HAP-1 (cell line): ENCODE data around the gene TAF4.
A peak's percentile ranks its signal among the peaks of the same experiment; 100 is the strongest.

Experiments used
- DNase-seq, 2 experiments: peaks; one replicate each; pipeline ENCODE4 v3.0.0-alpha.2; 2016 to 2020; ENCODE audit warnings: low spot score in 2 of 2
- H3K27me3 ChIP-seq: fragments of 250-450 bp; sonication (Bioruptor Pico); 2 replicates; pipeline ENCODE4 v1.5.1; 2020; ENCODE audit warnings: low read depth, mild to moderate bottlenecking, moderate library complexity
- H3K36me3 ChIP-seq: fragments of 250-450 bp; sonication (Bioruptor Pico); replicated peaks from 2 replicates; pipeline ENCODE4 v1.5.1; 2020; ENCODE audit warnings: mild to moderate bottlenecking
- H3K4me1 ChIP-seq: fragments of 250-450 bp; sonication (Bioruptor Pico); 2 replicates; pipeline ENCODE4 v1.5.1; 2020; ENCODE audit warnings: mild to moderate bottlenecking
- H3K4me3 ChIP-seq: fragments of 250-450 bp; sonication (Bioruptor Pico); 2 replicates; pipeline ENCODE4 v1.5.1; 2020; ENCODE audit warnings: mild to moderate bottlenecking, moderate library complexity
- H3K9me3 ChIP-seq: fragments of 250-450 bp; sonication (Bioruptor Pico); 2 replicates; pipeline ENCODE4 v1.5.1; 2020; ENCODE audit warnings: mild to moderate bottlenecking, moderate library complexity
- in situ Hi-C: fragments of 300-500 bp; cut with MboI; formaldehyde crosslinking; loops from 3 replicates; pipeline ENCODE4 v1.14.3; 2020; ENCODE audit warnings: low sequenced_read_pairs, inconsistent platforms, mixed read lengths

TAF4 gene

GRCh38 chr20:62066983-62067433 is 1.3 kb upstream of the TAF4 start:
- no peak for DNase-seq
- Histone ChIP-seq H3K4me1 (peaks cover 9% of the 10 kb centered on the region), H3K4me3 (peak overlapping the region; percentile 44), H3K9me3 (no peaks in the 10 kb centered on the region), H3K36me3 (peaks cover 11% of the 10 kb centered on the region), H3K27me3 (no peaks in the 10 kb centered on the region)
- in situ Hi-C loops = no loop called here

GRCh38 chr20:62066339-62066982 is 780 bp upstream of the TAF4 start:
- in situ Hi-C loops = no loop called here
- H3K9me3 ChIP-seq = no peaks in the 10 kb centered on the region
- H3K4me1 ChIP-seq = peaks cover 9% of the 10 kb centered on the region
- H3K36me3 ChIP-seq = peaks cover 11% of the 10 kb centered on the region
- H3K4me3 ChIP-seq = peak overlapping the region; percentile 44
- H3K27me3 ChIP-seq = no peaks in the 10 kb centered on the region
- peak; percentile 35 to 74 for DNase-seq

- DNase-seq = peak in 1 of 2 experiments; percentile 48
- no peaks in the 10 kb centered on the region for H3K27me3 ChIP-seq
- peak overlapping the region; percentile 37 for H3K4me3 ChIP-seq
- H3K9me3 ChIP-seq = no peaks in the 10 kb centered on the region
- peaks cover 18% of the 10 kb centered on the region for H3K36me3 ChIP-seq
- in situ Hi-C loops = loop anchor here (5.0 kb wide), 1 partner anchor 57 kb away; the partner anchor contains the start of gene LSM14B
- H3K4me1 ChIP-seq = peaks cover 9% of the 10 kb centered on the region
Observed at GRCh38 chr20:62064770-62065673, 659 bp downstream of the TAF4 start.

GRCh38 chr20:62063981-62064769 is 1.5 kb downstream of the TAF4 start:
- DNase-seq = peak; percentile 8 to 48
- in situ Hi-C loops = loop anchor here (5.0 kb wide), 1 partner anchor 58 kb away; the partner anchor contains the start of gene LSM14B

GRCh38 chr20:62063315-62063980 is 2.2 kb downstream of the TAF4 start:
- Histone ChIP-seq H3K36me3 (peaks cover 20% of the 10 kb centered on the region), H3K9me3 (no peaks in the 10 kb centered on the region), H3K4me1 (peaks cover 9% of the 10 kb centered on the region), H3K27me3 (no peaks in the 10 kb centered on the region), H3K4me3 (peak overlapping the region; percentile 41)
- DNase-seq = peak; percentile 9 to 54
- in situ Hi-C loops = loop anchor here (5.0 kb wide), 1 partner anchor 59 kb away; the partner anchor contains the start of gene LSM14B

More at GRCh38 chr20:62063981-62064769, 1.5 kb downstream of the TAF4 start:
- Histone ChIP-seq H3K27me3 (no peaks in the 10 kb centered on the region), H3K9me3 (no peaks in the 10 kb centered on the region), H3K36me3 (peaks cover 20% of the 10 kb centered on the region), H3K4me1 (peaks cover 9% of the 10 kb centered on the region), H3K4me3 (peak overlapping the region; percentile 41)

GRCh38 chr20:62062661-62063314 is 2.9 kb downstream of the TAF4 start:
- Histone ChIP-seq H3K4me1 (peaks cover 9% of the 10 kb centered on the region), H3K27me3 (no peaks in the 10 kb centered on the region), H3K36me3 (peaks cover 20% of the 10 kb centered on the region), H3K9me3 (no peaks in the 10 kb centered on the region), H3K4me3 (peak overlapping the region; percentile 41)
- DNase-seq = no peak
- in situ Hi-C loops = loop anchor here (5.0 kb wide), 1 partner anchor 60 kb away; the partner anchor contains the start of gene LSM14B

GRCh38 chr20:62061851-62062423 is 3.7 kb downstream of the TAF4 start:
- H3K36me3 ChIP-seq = peaks cover 20% of the 10 kb centered on the region
- H3K27me3 ChIP-seq = no peaks in the 10 kb centered on the region
- H3K4me1 ChIP-seq = peaks cover 8% of the 10 kb centered on the region
- H3K4me3 ChIP-seq = no peak overlapping the region
- in situ Hi-C loops = loop anchor here (5.0 kb wide), 1 partner anchor 60 kb away; the partner anchor contains the start of gene LSM14B
- DNase-seq = no peak
- no peaks in the 10 kb centered on the region for H3K9me3 ChIP-seq

- DNase-seq = no peak
- Histone ChIP-seq H3K36me3 (peaks cover 28% of the 10 kb centered on the region), H3K9me3 (no peaks in the 10 kb centered on the region), H3K4me3 (no peak overlapping the region), H3K4me1 (peaks cover 3% of the 10 kb centered on the region), H3K27me3 (no peaks in the 10 kb centered on the region)
- in situ Hi-C loops = loop anchor here (5.0 kb wide), 1 partner anchor 61 kb away; the partner anchor contains the start of gene LSM14B
Observed at GRCh38 chr20:62060631-62061541, 4.8 kb downstream of the TAF4 start.

- Histone ChIP-seq H3K4me1 (peaks cover 3% of the 10 kb centered on the region), H3K36me3 (peaks cover 28% of the 10 kb centered on the region), H3K4me3 (no peak overlapping the region), H3K9me3 (no peaks in the 10 kb centered on the region), H3K27me3 (no peaks in the 10 kb centered on the region)
- no peak for DNase-seq
- in situ Hi-C loops = loop anchor here (5.0 kb wide), 1 partner anchor 62 kb away; the partner anchor contains the start of gene LSM14B
Observed at GRCh38 chr20:62059920-62060630, 5.6 kb downstream of the TAF4 start.

GRCh38 chr20:62059401-62059800 is 6.3 kb downstream of the TAF4 start:
- Histone ChIP-seq H3K36me3 (peaks cover 32% of the 10 kb centered on the region), H3K9me3 (no peaks in the 10 kb centered on the region), H3K4me1 (peaks cover 3% of the 10 kb centered on the region), H3K4me3 (no peak overlapping the region), H3K27me3 (no peaks in the 10 kb centered on the region)
- in situ Hi-C loops = no loop called here
- no peak for DNase-seq

GRCh38 chr20:62058941-62059340 is 6.7 kb downstream of the TAF4 start:
- in situ Hi-C loops = no loop called here
- Histone ChIP-seq H3K27me3 (no peaks in the 10 kb centered on the region), H3K4me3 (no peak overlapping the region), H3K4me1 (peaks cover 3% of the 10 kb centered on the region), H3K36me3 (peaks cover 34% of the 10 kb centered on the region), H3K9me3 (no peaks in the 10 kb centered on the region)
- DNase-seq = no peak
